Amniotic epithelial cell (primary cell): ENCODE data around the gene STXBP6.
A peak's percentile ranks its signal among the peaks of the same experiment; 100 is the strongest.

Experiments used
- DNase-seq: peaks from one replicate; pipeline ENCODE4 v3.0.0-alpha.2; 2010; ENCODE audit warnings: low read depth

Gene STXBP6

DNA sequence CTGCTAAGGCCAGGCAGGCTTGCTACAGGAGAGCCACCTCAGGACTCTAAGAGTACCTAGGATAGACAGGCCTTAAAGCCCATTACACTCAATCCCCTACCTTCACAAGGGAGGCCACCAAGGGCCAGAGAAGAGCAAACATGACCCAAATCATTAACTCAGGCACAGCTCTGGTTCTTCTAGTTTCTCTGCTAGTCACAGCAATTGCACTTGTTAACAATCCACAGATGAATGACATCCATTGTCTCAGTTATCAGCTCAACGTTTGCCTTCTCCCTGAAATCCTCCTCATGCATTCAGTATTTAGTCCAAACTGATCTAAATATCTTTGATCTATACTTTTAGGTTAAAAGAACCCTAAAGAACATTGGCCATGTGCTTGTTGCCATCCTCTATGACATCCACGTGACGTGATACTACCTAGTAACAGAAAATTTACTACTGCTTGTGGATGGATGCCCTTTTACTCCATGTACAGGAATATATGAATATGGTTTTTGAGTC is 164.5 kb downstream of the STXBP6 start:
- DNase-seq: no peak

DNA sequence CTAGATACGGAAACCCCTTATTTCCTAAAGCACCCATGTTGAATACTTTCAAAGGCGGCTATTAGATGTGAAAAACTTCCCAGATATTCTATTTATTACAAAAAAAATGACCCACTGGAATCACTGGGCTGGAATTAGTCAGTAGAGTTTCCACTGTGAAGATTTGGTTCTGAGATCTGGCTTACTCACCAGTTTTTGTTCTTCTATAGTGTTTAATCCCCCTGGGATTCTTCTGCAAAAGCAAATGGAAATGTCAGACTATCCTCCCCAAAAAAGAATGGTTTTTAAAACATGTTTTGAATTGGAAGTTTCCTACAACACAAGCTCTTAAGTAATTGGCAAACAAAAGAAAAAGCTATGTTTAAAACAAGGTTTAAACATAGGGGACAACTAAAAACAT is 166.4 kb downstream of the STXBP6 start:
- no peak for DNase-seq

DNA sequence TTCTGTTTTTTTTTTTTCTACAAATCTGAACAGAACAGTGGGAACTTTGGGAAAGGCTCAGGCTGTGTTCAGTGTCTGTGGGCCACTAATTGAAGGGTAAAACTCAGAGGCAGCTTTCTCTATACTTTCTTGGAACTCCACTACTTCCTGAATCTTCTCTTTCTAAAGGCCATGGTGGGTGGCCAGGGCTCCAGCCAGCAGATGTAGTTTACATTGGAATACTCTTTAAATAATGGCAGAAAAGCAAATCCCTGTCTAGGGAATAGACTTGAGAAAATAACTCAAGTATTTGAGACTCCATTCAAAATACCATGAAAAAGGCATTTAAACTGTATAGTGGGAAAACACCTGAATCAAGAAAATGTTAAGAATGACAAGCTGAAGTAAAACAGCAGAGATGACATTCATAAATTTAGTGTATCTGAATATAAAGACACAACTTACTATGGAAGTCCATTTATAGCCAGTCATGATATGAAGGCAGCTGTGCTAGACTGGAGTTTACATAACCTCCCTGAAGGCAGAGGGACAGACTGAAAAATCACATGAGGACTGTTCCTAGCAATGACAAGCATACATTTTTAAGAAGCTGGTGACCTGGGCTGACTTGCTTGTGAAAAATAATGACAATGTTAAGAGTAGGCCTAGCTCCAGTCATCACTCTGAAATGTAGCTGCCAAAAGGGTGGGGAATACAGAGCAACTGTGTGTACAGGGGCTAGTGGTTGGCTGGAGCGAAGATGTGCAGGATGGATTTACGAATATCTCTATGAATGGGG is 168.6 kb downstream of the STXBP6 start:
- DNase-seq: no peak

DNA sequence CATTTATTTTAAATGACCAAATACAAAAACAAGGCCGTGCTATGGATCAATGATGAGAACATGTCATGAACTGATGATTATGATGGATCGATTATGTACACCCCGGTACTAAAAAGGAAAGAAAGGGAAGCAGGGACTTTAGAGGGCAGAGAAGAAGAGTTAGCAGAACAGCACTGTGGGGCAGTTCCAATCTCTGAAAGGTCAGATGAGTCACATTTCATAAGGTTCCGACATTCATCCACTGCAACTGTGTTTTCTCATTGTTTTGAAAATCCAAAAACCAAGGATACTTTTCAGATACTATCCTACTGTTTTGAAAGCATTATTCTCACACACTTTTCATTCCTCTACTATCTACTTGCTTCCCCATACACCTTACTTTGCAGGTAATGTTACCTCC is 169.3 kb downstream of the STXBP6 start:
- peak; percentile 54 for DNase-seq

DNA sequence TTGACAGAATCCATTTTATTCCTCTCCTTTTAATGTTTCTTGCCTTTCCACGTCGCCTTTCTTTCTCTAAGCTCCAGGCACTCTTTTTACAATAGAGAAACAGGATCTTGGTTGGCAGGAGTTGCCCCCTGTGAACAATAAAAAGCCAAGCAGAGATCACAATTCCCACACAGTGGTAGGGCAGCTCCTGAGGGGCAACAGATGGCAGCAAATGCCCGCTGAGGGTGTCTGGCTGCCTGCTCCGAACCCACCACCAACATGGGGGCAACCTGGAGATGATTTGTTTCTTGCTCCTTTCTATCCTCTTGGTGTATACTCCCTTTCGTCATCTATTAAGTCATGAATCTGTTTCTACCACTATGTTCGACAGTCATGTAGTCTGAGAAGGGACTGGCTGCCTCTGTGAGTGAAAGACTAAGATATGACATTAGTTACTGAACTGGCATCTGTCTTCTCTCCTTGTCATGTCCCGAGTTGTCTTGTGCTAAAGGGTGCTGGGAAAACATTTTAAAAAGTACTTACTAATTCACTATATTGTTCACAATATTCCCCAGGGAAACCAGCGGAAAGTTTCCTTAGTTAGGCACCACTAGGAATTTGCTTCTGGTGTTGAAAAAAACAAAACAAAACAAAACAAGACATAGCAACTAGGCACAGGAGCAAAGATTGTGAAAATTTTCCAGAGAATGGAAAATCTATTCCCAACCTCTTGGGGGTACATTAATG is 170.1 kb downstream of the STXBP6 start:
- DNase-seq: no peak

DNA sequence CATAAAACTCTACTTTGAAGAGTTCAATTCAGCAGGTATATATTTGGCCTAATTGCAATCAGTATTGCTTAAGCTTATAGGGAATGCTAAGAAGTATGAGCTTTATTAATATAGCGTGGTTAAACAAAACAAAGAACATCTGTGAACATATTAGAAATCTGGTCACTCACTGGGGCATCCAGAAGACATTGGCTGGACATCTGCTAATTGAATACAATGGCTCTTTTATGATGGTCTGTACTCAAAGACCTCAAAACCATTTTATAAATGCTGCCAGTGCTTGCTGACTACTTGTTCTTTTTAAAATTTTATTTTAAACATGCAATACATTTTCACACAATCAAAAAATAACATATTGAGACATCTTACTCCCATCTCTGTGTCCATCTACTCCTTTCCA is 173.0 kb downstream of the STXBP6 start:
- DNase-seq: no peak

DNA sequence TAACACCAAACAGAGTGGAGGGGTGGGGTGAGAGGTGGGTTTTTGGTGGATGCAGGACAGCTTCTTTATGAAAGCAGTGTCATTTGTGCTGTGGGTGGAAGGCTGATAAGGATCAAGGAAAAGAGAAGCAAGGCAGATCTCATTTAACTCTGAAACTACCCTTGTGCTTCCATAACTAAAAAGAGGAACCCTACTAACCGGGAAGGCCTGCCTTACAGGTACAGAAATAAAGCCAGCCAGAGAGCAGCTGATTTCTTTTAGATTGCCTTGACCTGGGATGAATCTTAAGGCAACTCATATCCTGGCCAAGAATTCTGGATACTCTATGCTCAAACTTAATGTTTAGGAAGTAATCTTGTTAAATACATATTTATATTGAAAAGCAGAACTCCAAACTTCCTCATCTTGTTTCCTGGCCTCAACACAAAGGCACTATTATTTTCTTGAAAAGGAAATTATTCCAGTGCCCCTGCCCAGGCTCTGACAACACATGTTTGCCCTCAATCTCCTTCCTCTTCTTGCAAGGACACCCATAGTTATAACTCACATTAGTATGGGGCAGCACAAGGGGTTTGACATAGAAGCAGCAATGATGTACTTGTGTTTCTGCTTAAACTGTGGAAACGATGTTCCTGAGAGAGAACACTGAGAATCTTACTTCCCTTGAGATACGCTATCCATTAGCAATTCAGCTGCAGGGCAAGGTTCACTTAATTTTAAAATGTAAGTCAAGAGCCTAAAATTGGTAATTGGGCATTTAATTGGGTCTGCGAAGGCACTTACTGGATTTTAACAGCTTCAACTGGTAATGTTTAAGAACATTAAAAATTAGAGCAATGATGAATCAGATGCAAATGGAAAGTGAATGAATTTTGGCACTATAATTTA is 173.7 kb downstream of the STXBP6 start:
- DNase-seq: no peak

DNA sequence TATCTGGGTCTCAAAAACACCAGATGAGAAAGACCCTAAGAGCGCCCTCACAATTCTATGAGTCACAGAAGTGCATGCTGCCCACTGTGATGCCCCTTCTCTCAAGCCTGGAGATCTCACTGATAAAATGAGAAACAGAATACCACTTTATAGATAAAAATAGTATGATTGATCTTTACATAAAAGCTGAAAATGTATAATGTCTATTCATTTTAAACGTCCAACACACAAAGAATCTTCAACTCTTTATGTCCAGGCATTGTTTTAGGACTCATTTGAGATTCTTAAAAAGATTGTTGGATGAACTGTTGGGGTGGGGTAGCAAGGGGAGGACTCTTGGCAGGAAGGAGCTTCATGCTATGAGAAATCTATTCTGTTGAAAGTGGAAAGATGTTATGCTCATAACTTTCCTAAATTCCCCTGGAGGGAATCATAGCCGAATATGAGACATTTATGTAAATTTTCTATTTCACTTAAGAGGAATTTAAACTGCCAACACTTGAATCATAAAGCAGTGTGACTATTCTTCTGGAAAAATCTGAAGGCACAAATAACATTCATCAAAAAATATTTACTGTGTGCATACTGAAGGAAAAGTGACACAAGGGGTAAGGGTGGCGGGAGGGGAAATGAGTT is 174.6 kb downstream of the STXBP6 start:
- no peak for DNase-seq

DNA sequence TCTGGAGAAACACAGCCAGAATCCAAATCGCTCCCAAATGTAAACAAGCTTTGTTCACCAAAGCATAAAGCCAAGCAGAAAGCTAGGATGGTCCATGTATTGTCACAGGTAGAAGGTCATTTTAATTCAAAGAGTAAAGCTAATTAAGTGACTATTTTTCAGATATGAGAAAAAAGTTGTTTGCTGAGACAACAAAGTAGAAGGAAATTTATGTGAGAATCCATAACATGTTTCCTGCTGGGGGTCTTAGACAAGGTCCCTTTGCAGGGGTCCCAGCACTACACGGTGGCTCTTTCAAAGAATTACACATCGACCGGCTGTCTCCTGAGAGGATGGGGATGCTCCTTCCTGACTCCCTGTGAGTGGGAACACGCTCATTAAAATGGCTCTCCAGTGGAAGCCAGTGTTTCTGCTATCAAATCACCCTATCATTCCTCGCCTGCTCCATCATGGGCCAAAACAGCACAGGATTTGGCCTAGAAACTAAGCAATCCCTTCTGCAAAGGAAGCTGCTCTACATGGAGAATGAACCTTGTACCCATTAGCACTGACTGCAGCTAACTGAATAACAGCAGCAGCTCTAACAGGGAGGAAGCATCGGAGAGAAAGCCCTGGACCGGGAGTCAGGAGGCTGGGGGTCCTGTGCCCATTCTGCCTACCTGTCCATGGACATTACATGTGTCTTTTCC is 175.3 kb downstream of the STXBP6 start:
- DNase-seq: no peak

DNA sequence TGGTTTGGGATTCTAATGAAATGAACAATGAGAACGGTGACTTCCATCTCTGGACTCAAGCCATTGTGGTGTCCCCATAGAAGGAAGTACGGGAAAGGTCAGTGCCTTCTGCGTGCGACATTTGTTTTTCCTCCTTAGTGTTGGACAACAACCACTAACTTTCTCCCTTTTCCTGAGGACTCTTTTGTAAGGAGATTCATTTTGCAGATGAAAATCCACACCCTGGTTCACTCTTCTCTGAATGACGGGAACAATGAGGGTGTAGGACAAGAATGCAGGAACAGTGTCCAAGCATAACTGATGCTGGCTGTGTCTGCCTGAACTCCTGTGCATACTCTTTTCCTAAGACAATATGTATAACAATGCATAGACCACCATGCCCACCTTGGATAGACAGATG is 176.4 kb downstream of the STXBP6 start:
- DNase-seq: no peak

DNA sequence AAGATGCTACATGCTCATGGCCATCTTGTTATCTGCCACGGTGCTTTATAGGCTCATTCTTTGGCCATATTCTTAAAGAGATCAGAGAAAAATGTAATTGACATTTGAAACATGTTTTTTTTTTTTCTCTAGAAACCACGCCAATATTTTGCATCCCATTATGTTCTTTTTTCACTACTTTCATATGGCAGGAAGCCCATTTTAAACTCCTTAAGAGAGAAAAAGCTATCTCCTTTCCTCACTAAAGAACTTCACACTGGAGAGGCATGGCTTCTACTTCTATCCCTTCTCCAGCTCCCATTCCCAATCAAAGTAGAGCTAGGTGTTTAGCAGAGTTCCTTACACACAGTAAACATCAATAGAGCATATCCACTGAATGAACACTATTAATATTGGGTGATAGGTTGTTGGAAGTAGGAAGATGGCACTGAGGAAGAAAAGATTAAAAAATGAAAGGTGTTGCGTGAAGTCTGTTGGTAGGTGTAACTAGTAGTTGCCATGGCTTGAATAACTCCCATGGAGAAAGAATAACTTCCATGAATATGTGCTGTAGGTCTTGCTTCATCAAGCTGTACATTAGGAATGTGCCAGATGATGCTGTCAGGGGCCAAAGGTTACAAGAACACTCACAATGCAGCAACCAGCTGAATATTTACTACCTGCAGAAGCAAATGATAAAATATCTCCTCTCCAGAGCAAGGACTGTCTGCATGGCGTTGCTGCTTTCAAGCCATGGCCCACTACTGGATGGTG is 178.8 kb downstream of the STXBP6 start:
- DNase-seq: peak; percentile 35

DNA sequence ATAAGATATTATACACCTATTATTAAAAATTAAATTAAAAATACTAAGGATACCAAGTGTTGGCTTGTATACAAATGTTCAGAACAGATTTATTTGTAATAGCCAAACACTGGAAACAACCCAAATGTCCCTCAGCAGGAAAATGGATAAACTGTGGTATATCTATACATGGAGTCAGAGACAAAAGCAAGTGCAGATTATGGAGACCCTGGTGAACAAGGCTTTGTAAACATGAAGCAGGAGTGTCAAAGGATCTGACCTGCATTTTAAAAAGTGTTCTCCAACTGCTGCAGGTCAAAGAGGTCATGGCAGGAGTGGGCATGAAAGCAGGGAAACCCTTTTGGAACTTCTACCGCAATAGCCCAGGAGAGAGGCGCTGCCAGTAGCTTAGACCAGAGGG is 181.6 kb downstream of the STXBP6 start:
- no peak for DNase-seq

DNA sequence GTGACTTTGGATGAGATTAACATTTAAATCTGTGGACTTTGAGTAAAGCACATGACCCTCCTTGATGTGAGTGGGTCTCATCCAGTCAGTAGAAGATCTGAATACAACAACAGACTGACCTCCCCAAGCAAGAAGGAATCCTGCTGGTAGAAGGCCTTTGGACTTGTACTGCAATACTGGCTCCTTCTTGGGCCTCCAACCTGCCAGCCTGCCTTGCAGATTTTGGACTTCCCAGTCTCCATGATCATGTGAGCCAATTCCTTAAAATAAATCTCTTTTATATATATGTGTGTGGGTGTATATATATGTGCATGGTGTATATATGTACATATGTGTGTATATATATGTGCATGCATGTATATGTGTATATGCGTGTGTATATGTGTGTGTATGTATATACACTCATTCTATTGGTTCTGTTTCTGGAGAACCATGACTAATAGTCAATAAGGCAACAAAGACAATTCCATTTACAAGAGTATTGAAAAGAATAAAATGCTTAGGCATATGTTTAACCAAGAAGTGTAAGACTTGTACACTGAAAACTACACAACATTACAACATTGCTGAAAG is 183.8 kb downstream of the STXBP6 start:
- DNase-seq: no peak

DNA sequence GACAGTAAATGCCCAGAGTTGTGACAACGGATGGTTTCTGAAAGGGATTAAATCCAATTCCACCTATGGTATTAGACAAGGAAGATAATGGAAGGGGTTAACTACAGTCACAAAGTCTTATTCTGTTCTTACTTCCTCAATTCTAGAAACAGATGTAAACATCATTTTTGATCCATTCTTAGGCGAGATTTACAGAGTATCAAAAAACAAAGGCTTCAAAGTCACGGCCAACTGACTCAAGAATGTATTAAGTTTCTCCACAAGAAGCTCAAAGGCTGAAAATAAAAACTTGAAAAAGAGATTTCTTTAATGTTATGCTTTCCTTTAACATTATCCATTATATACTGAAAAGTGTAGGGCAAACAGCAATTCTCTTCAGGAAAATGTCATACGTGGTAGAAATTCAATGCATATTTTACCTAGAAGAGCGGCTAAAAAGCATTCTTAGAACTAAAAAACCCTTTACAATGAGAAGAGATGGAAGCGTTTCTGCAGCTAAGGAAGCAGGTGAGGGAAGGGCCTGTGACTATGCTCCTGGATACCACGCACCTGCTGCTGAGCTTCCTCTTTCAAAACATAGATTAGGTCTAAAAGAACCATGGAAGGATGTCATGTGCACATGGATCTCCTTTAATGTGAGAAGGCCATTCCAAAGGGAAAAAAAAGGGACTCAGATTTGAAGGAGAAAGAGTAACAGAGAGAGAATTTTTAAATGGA is 185.8 kb downstream of the STXBP6 start:
- DNase-seq: no peak

DNA sequence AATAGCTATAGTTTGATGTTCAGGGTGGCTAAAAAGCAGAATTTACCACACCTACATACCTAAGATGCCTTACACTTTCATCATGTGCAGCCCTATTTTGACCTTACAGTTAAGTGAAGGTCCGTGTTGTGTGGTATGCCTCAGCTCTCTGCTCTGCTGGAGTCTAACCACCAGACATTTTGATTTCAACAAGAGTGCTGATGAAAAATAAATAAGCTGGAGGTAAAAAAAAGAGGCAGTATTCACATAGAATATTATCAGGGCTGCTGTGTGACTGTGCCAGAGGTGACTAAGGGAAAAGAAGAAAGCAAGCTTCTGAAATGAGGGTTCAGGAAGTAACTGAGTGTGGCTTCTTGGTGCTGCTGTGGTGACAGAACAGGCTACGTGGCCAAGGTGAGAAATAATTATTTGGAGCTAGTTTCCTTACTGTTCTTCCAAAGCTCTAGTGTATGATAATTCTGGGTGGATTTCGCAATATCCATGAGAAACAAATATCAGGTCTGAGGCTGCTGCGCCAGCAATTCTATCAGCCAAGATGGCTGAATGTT is 188.8 kb downstream of the STXBP6 start:
- DNase-seq: peak; percentile 80

DNA sequence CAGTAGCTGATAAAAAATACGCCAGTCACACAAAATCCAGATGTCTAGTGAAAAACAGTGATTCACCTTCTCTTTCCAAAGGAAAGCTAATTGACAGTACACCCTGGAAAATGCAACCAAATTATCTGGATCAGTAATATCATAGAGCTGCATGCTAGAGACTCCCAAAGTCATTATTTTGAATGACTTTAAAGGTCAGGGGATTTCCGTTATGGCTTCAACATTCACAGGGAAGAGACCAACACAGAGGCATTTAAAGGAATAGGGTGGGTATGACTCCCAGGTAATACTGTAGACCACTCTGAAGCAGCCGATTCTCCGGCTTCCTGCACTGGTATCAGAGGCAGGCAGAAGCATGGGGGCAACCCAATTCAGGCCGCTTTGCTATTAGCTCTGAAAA is 190.4 kb downstream of the STXBP6 start:
- DNase-seq: no peak

DNA sequence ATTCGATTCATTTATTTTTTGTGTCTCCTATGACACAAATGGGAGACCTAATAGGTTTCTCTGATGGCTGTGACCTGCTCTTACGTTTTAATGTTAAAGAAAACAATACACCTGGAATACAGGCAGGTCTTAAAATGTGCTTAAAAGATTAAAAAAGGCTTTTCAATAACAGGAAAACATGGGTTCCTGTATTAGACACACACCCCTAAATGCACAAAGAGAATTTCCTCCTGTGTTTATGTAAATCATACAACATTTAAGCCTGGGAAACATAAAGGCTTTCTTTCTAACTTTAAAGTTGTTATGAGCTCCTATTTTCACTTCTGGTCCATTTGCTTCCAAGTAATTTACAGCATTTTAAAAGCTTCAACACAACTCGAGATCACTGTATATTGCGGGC is 191.3 kb downstream of the STXBP6 start:
- DNase-seq: no peak

DNA sequence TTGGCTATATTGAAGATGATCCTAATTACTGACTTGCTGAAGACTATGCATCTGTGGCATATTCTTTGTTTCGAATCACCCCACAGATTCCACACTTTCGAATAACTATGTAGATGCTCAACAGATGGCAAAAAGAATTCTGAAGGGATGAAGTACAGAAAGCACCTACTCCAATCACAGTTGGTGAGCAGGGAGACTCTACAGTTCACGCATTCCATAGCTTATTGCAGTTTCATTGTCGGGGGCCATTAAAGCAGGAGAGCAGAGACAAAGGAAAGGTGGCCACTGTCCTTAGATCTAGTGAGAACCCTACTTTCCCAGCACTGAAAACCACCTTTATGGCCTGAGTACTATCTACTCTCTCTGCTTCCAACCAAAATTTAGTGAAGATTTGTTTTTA is 191.9 kb downstream of the STXBP6 start:
- no peak for DNase-seq

DNA sequence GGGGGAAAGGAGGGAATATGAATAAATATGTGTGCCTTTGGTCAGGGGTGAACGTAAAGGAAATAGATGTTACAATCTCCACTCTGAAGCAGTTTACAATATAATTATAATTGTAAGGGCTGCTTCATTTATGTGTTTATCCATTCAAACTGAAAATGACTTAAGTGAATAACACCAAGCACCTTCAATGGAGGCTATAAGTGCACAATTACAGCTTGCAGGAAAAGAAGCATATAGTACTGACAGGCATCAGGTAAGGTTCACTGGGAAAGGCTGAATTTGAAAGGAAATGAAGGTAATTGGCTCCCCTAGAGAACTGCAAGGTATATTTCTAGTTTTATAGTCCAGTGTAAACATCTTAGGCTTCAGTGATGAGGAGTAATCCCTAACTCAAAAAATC is 192.7 kb downstream of the STXBP6 start:
- DNase-seq: no peak
